ENCODE data around the gene KIF1A.
"Not testable (repeated sequence)": the region's sequence is repeated elsewhere in the genome, so short reads cannot be mapped to it uniquely, and the experiment has no call there.

DNA sequence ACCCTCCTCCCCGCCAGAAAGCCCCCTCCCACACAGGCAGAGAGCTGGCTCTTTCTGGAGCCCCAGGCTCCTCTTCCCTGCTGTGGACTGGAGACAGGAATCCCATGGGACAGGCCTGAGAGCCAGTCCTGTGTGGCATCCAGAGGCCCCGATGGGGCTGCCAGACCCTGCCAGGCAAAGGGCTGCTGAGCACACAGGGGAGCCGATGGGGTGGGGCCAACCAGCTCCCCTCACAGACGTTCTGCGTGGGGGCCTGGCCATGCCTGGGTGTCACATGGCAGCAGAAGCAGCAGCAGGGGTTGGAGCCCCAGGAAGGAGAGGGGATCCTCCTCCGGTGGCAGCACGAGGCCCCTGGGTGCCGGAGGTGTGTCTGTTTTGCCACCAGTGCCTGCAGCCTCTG is 120.2 kb downstream of the KIF1A start:
- TF ChIP-seq, protein P1, sequence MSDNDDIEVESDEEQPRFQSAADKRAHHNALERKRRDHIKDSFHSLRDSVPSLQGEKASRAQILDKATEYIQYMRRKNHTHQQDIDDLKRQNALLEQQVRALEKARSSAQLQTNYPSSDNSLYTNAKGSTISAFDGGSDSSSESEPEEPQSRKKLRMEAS (CRISPR knock-in tag; IDR thresholded peaks at IDR 0.05) = not testable (repeated sequence)
- TF ChIP-seq, protein P2, sequence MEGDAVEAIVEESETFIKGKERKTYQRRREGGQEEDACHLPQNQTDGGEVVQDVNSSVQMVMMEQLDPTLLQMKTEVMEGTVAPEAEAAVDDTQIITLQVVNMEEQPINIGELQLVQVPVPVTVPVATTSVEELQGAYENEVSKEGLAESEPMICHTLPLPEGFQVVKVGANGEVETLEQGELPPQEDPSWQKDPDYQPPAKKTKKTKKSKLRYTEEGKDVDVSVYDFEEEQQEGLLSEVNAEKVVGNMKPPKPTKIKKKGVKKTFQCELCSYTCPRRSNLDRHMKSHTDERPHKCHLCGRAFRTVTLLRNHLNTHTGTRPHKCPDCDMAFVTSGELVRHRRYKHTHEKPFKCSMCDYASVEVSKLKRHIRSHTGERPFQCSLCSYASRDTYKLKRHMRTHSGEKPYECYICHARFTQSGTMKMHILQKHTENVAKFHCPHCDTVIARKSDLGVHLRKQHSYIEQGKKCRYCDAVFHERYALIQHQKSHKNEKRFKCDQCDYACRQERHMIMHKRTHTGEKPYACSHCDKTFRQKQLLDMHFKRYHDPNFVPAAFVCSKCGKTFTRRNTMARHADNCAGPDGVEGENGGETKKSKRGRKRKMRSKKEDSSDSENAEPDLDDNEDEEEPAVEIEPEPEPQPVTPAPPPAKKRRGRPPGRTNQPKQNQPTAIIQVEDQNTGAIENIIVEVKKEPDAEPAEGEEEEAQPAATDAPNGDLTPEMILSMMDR (IDR thresholded peaks at IDR 0.05) = not testable (repeated sequence)
- not testable (repeated sequence) for TF ChIP-seq ATF2 (CRISPR knock-in tag; IDR thresholded peaks at IDR 0.05; ENCODE audit: borderline replicate concordance, low read depth); ZNF317 (CRISPR knock-in tag; IDR thresholded peaks at IDR 0.05; ENCODE audit: borderline replicate concordance, low read depth); OVOL2 (CRISPR knock-in tag; IDR thresholded peaks at IDR 0.05; ENCODE audit: borderline replicate concordance); TCF7 (CRISPR knock-in tag; IDR thresholded peaks at IDR 0.05; ENCODE audit: low read depth)
- TF ChIP-seq, protein P3, sequence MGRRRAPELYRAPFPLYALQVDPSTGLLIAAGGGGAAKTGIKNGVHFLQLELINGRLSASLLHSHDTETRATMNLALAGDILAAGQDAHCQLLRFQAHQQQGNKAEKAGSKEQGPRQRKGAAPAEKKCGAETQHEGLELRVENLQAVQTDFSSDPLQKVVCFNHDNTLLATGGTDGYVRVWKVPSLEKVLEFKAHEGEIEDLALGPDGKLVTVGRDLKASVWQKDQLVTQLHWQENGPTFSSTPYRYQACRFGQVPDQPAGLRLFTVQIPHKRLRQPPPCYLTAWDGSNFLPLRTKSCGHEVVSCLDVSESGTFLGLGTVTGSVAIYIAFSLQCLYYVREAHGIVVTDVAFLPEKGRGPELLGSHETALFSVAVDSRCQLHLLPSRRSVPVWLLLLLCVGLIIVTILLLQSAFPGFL (CRISPR knock-in tag; IDR thresholded peaks at IDR 0.05; ENCODE audit: borderline replicate concordance) = not testable (repeated sequence)
